Activated naive CD8-positive, alpha-beta T cell treated with anti-CD3 and anti-CD28 coated beads for 36 hours (primary cell): ENCODE data around the gene PCNX2. TPM values are rescaled to one million over a fixed set of nuclear protein-coding genes. Genes with fewer than 3 reads are reported as not detected.

Experiments used
- DNase-seq: peaks from one replicate; pipeline ENCODE4 v3.0.0; 2021
- H3K27ac Mint-ChIP-seq: one replicate; pipeline ENCODE4 v1.8.0; 2022; ENCODE audit warnings: mild to moderate bottlenecking, moderate library complexity, mixed read lengths
- H3K27me3 Mint-ChIP-seq: one replicate; pipeline ENCODE4 v1.8.0; 2022; ENCODE audit warnings: mild to moderate bottlenecking, mixed read lengths
- H3K36me3 Mint-ChIP-seq: one replicate; pipeline ENCODE4 v1.8.0; 2021; ENCODE audit warnings: mild to moderate bottlenecking, mixed read lengths
- H3K4me1 Mint-ChIP-seq: one replicate; pipeline ENCODE4 v1.8.0; 2021; ENCODE audit warnings: mixed read lengths
- H3K4me3 Mint-ChIP-seq: one replicate; pipeline ENCODE4 v1.8.0; 2022; ENCODE audit warnings: mild to moderate bottlenecking, moderate library complexity, mixed read lengths
- H3K9me3 Mint-ChIP-seq: one replicate; pipeline ENCODE4 v1.8.0; 2022; ENCODE audit warnings: mixed read lengths
- total RNA-seq, 2 experiments: library from RNA; stranded (reverse); gene quantifications; one replicate each; pipeline ENCODE4 v1.2.3, GENCODE V29; 2021

Gene PCNX2
- total RNA-seq, 2 experiments from 2014 or later = 10.6 to 12.5 TPM

DNA sequence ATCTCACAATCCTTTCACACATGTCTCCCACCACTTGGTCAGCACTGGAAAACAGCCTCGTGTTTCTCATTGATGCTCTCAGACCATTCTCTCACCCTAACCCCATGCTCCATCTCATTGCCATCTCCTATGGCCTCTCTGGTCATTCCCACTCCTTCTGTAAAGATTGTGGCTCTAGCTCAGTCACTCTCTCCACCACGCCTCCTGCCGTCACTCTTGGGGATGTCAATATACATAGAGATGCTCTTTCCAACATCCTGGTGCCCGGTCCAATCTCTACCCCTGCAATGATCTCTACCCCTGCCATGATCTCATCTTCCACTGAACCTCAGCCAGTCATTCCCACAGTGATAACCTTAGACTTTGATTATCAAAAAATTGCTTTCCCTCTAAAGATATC, 255.0 kb downstream of the PCNX2 start:
- H3K36me3 Mint-ChIP-seq = peaks cover 20% of the 10 kb centered on the region
- H3K4me3 Mint-ChIP-seq = no peak overlapping the region
- H3K27ac Mint-ChIP-seq = no peak overlapping the region
- DNase-seq = no peak
- H3K9me3 Mint-ChIP-seq = no peaks in the 10 kb centered on the region
- H3K27me3 Mint-ChIP-seq = no peaks in the 10 kb centered on the region
- H3K4me1 Mint-ChIP-seq = no peaks in the 10 kb centered on the region

DNA sequence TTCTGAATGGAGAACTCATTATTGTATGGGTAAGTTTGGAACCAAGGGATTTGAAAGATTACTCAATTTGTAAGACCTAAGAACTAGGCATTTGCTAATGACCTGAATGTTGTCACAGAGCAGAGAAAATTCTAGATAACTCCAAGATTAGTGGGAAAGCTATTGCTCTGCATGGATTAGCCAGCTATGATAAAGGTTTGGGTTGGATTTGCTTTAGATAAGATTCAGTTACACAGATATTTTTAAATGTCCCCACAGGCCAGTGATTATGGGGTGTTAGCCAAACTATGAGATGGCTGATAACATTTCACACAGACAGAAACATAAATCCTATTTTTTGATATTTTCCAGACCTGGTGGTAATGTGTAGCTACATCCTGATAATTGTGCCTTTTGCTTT, 256.9 kb downstream of the PCNX2 start:
- no peak overlapping the region for H3K4me3 Mint-ChIP-seq

DNA sequence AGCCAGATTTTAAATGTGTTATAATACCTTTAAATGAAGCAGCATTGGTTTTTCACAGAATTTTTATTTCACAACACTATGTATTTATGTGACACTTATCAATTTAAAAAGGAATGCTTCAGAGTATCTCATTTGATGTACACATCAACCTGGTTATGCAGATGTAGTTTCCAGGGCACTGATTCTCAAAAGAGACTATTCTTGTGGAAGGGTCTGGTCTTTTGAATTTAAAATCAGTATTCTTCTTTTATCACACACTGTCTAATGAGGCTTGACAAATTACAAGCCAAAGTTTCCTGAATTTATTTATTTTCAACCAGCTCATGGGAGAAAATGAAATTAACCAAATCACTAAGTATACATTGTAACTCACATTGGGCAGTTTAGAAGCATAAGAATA, 257.7 kb downstream of the PCNX2 start:
- no peak for DNase-seq
- H3K27me3 Mint-ChIP-seq = no peaks in the 10 kb centered on the region
- H3K36me3 Mint-ChIP-seq = peaks cover 25% of the 10 kb centered on the region
- peaks cover 3% of the 10 kb centered on the region for H3K4me1 Mint-ChIP-seq
- no peak overlapping the region for H3K27ac Mint-ChIP-seq
- H3K4me3 Mint-ChIP-seq = no peak overlapping the region
- H3K9me3 Mint-ChIP-seq = no peaks in the 10 kb centered on the region

More for the DNA sequence above, 256.9 kb downstream of the PCNX2 start:
- Mint-ChIP-seq H3K27ac (no peak overlapping the region), H3K9me3 (no peaks in the 10 kb centered on the region), H3K27me3 (no peaks in the 10 kb centered on the region), H3K4me1 (no peaks in the 10 kb centered on the region), H3K36me3 (peaks cover 22% of the 10 kb centered on the region)
- DNase-seq = no peak

DNA sequence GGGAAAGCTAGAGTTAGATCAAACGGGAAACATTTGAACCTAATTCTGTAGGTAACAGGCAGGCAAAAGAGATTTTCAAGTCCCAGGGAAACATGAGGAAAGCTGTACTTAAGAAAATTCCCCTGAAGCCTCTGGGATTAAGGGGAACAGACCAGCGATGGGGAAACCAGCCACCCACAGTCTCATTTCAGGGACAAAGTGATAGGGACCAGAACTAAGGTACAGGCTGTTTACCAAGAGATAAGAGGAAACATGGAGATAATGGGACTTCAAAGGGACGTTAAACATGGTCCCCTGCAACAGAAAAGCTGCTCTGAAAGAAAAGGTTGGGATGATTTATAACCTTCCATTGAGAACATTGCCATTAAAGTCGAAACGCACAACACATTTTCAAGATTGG, 260.7 kb downstream of the PCNX2 start:
- Mint-ChIP-seq H3K9me3 (no peaks in the 10 kb centered on the region), H3K4me1 (peaks cover 4% of the 10 kb centered on the region), H3K27ac (no peak overlapping the region), H3K36me3 (peaks cover 19% of the 10 kb centered on the region), H3K27me3 (no peaks in the 10 kb centered on the region), H3K4me3 (no peak overlapping the region)
- DNase-seq = no peak

DNA sequence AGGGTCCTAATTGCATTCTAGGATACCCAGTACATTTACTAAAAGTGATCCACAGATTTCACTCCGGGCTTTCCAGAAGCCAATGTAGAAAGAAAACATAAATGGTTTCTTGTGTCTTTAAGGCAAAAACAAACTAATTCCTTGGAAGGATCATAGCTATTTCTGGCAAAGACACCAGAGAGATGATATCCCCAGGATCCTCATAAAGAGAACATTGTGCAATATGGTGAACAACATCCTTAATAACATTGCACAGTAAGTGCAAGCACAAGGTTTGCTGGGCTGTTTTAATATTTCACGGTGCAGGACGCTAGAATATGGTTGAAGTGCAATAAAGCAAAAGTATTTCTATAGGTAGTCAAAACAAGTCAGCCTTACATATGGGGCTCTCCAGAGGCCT, 262.2 kb downstream of the PCNX2 start:
- DNase-seq = no peak
- no peak overlapping the region for H3K4me3 Mint-ChIP-seq
- no peaks in the 10 kb centered on the region for H3K9me3 Mint-ChIP-seq
- no peak overlapping the region for H3K27ac Mint-ChIP-seq
- H3K27me3 Mint-ChIP-seq = no peaks in the 10 kb centered on the region
- peaks cover 4% of the 10 kb centered on the region for H3K4me1 Mint-ChIP-seq
- peaks cover 17% of the 10 kb centered on the region for H3K36me3 Mint-ChIP-seq

DNA sequence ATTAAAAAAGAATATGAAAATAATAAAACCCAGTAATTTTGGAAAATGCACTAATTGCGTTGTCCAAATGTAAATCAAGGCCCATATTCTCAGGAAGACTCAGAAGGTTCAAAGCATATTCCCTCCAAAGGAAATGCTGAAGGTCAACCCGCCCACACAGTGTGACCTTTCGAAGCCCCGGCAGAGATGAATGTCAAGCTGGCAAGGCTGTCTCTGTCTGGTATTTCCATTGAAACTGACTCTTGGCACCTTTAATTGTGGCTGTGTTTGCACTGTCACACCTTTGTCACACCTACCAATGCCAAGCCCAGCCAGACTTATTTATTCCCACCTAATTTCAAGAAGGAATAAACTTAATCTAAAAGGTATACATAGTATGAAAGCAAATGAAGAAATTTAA, 262.6 kb downstream of the PCNX2 start:
- DNase-seq = no peak
- Mint-ChIP-seq H3K4me3 (no peak overlapping the region), H3K36me3 (peaks cover 17% of the 10 kb centered on the region), H3K27me3 (no peaks in the 10 kb centered on the region), H3K27ac (no peak overlapping the region), H3K9me3 (no peaks in the 10 kb centered on the region), H3K4me1 (peaks cover 4% of the 10 kb centered on the region)

DNA sequence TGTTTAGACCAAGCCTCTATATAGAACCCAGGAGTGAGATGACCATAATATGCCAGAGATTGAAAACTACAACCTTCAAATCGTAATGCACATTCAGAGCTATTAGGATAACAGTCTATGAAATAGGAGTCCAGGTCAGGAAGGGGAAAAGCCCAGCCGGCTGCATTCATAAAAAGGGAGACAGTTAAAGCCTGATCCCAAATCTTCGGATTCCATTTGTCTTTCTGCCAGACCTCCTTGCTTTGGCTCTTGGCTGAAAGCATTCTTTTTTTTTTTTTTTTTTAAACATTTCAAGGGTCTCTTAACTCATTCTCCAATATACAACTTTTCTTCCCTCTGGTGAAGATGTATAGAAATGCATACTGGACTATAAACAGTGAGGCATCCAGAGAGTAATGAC, 264.0 kb downstream of the PCNX2 start:
- H3K27ac Mint-ChIP-seq = no peak overlapping the region
- peaks cover 14% of the 10 kb centered on the region for H3K36me3 Mint-ChIP-seq

DNA sequence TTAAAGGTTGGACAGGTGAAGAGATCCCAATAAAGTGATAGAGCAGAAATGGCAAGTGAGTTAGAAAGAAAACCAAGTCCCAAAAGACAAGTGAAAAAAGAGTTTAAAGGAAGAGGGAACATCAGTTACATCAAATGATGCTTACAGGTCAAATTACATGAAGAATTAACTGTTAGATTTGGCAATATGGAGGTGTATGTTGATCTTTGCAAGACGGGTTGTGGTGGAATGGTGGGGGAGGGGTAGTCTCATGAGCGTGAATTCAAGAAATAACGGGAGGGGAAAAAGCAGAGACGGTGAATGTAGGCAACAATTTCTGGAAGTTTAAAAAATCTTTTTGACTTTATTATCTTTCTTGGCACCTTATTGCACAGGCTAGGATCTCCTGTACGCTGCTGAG, 268.5 kb downstream of the PCNX2 start:
- Mint-ChIP-seq H3K27ac (no peak overlapping the region), H3K36me3 (peaks cover 2% of the 10 kb centered on the region), H3K27me3 (no peaks in the 10 kb centered on the region), H3K4me3 (no peak overlapping the region), H3K9me3 (no peaks in the 10 kb centered on the region), H3K4me1 (no peaks in the 10 kb centered on the region)
- no peak for DNase-seq

More for the DNA sequence above, 264.0 kb downstream of the PCNX2 start:
- Mint-ChIP-seq H3K9me3 (no peaks in the 10 kb centered on the region), H3K27me3 (no peaks in the 10 kb centered on the region), H3K4me3 (no peak overlapping the region), H3K4me1 (peaks cover 4% of the 10 kb centered on the region)
- no peak for DNase-seq

DNA sequence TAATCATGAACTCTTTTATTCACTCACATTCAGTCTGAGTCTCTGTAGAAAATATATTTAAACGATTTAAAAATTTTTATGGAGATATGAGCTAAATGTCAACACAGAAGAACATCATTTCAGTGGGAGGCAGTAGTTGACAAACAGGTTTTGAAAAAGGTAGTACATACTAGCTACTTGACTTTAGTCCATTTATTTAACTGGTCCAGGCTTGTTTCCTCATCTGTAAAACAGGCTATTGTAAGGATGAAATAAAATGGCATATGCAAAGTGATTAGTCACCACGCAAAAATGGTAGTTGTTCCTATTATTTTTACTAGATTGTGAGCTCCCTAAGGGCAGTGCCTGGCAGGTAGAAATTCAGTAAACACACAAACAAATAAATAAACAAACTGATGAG, 270.0 kb downstream of the PCNX2 start:
- no peaks in the 10 kb centered on the region for H3K9me3 Mint-ChIP-seq

DNA sequence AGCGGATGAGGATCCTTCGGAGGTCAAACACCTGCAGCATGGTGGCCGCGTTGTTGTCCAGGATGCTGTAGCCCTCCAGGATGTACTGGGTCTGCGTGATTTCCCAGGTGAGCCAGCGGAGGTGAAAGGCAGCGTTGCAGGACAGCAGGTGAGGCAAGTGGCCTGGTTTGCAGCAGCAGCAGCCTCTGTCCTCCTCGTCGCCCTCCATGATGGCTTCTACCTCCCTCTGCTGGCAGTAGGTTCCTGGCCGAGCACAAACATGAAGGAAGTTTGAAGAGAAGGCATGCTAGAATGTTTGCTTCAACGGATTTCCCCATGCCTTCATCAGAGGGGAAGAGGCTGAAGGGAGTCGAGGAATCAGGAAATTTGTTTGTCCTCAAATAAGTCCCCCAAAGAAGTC, 270.4 kb downstream of the PCNX2 start:
- no peak for DNase-seq

More for the DNA sequence above, 270.0 kb downstream of the PCNX2 start:
- Mint-ChIP-seq H3K27me3 (no peaks in the 10 kb centered on the region), H3K27ac (no peak overlapping the region), H3K4me1 (no peaks in the 10 kb centered on the region), H3K4me3 (no peak overlapping the region), H3K36me3 (peaks cover 2% of the 10 kb centered on the region)
- no peak for DNase-seq

DNA sequence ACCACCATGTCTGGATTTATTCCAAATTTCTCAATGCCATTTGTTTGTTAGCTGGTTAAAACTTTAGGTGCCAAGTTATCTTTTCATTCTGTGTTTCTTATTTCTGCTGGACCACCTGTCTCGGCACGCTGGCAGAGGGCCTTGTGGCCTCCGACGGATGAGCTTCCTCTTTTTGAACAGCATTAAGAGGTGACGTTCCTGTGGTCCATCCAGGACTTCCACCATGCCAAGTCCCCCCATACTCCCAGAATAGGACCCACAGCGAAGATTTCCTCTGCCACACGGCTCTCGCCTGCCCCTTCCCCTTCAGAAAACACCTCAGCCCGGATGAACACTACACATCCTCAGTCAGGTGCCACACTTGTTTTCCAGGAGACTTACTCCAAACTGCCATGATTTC, 271.3 kb downstream of the PCNX2 start:
- H3K4me1 Mint-ChIP-seq = no peaks in the 10 kb centered on the region
- peaks cover 2% of the 10 kb centered on the region for H3K36me3 Mint-ChIP-seq
- no peaks in the 10 kb centered on the region for H3K9me3 Mint-ChIP-seq
- H3K27me3 Mint-ChIP-seq = no peaks in the 10 kb centered on the region
- no peak overlapping the region for H3K4me3 Mint-ChIP-seq
- no peak overlapping the region for H3K27ac Mint-ChIP-seq
- no peak for DNase-seq

More for the DNA sequence above, 270.4 kb downstream of the PCNX2 start:
- Mint-ChIP-seq H3K27ac (no peak overlapping the region), H3K27me3 (no peaks in the 10 kb centered on the region), H3K36me3 (peaks cover 2% of the 10 kb centered on the region), H3K9me3 (no peaks in the 10 kb centered on the region), H3K4me1 (no peaks in the 10 kb centered on the region), H3K4me3 (no peak overlapping the region)

DNA sequence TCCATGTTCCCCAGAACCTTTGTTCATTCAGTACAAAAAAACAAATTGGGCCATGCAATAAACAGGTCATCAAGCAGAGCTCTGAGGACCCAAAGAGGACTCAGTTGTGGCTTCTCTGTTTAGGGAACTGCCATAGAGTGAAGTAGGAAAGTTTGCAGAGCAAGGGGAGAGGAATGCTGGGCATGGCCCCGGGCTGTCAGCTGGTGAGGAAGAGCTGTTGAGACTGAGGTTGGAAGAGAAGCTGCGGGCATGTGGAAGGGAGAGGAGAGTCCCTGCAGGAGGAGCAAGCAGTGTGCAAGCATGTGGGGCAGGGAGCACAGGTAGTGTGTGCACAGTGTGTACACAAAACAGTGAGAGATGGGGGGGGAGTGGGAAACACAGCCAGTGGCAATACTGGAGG, 273.3 kb downstream of the PCNX2 start:
- Mint-ChIP-seq H3K36me3 (peaks cover 2% of the 10 kb centered on the region), H3K27me3 (no peaks in the 10 kb centered on the region), H3K4me3 (no peak overlapping the region), H3K4me1 (no peaks in the 10 kb centered on the region), H3K27ac (no peak overlapping the region), H3K9me3 (no peaks in the 10 kb centered on the region)
- no peak for DNase-seq

DNA sequence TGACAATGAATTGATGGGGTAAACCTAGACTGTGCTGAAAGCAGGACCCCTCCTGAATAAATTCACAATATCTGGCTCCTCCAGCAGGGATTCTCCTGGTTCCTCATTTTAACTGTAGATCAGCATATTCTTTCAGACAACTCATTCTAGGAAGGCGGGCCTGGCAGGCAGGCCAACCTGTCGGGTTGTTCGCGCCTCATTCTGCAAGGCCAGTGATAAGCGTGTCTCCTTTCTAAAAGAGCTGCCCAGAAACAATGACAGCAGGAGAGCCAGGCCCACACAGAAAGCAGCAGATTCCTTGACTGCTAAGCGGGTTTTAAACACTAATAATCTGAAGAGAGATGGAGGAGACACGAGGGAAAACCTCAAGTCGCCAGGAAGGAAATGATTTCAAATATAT, 275.1 kb downstream of the PCNX2 start:
- Mint-ChIP-seq H3K4me3 (no peak overlapping the region), H3K36me3 (peaks cover 2% of the 10 kb centered on the region), H3K9me3 (no peaks in the 10 kb centered on the region), H3K27ac (no peak overlapping the region), H3K4me1 (no peaks in the 10 kb centered on the region), H3K27me3 (no peaks in the 10 kb centered on the region)
- no peak for DNase-seq

DNA sequence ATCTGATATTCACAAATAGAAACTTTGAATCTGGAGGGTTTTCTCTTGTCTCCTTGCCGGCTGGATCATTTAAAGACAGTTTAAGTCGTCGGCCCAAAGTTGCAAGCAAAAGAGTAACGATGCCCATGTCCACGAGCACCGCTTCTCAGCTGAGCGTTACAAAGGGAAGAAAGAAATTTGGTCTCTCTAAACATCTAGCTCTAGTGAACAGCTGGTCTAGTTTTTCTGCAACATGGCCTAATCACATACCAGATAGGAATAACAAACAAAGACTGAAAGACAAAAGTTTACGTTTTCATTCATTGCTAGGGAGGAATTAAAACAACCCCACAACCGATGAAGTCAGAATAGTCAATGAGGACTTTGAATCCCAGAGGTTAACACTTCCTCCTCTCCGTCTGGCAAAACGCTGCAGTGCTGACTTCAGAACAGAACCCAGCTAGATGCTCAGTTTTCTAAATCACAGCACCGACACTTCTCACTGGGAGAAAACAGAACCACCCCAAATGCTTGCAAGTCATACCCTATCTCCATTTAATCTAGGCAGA, 275.7 kb downstream of the PCNX2 start:
- Mint-ChIP-seq H3K27ac (no peak overlapping the region), H3K9me3 (no peaks in the 10 kb centered on the region), H3K4me1 (no peaks in the 10 kb centered on the region), H3K27me3 (no peaks in the 10 kb centered on the region), H3K36me3 (peaks cover 2% of the 10 kb centered on the region), H3K4me3 (no peak overlapping the region)
- DNase-seq = no peak

DNA sequence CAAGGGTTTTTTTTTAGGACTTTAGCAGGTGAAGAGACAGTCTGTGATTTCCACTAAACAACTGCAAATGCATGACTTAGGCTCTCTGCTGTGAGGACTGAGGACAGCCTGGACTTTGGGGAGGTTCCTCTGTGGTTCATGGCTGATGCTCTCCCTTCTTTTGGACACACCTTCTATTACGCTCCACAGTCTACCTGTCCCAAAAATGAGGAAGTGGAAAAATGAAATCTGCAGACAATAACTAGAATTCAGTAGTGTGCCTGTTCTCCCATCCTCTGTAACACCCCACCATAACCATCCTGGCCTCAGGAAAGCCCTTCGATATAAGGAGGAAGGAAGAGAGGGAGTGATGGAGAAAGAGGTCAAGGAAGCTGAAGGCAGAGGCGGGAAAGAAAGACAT, 276.4 kb downstream of the PCNX2 start:
- DNase-seq = no peak
- Mint-ChIP-seq H3K36me3 (peaks cover 7% of the 10 kb centered on the region), H3K4me1 (no peaks in the 10 kb centered on the region), H3K27ac (no peak overlapping the region), H3K4me3 (no peak overlapping the region), H3K9me3 (no peaks in the 10 kb centered on the region), H3K27me3 (no peaks in the 10 kb centered on the region)

DNA sequence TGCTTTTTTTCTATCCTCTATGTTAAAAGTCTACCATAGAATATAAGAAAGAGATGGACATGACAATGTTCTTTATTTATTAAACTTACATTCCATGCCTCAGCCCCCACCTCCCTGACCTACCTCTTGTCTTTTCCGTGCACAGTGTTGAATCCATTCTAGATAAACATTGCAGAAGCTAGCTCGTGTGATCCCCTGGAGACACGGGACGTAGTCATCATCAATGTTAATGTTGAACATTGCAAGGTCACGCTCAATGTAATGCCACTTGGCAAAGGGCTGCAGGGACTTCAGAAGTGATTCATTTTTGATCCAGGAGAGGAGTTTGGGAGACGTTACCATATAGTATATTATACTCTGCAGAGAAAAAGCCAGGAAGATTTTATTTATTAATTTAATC, 278.7 kb downstream of the PCNX2 start:
- H3K4me1 Mint-ChIP-seq = no peaks in the 10 kb centered on the region
- no peak for DNase-seq
- H3K27ac Mint-ChIP-seq = no peak overlapping the region
- no peaks in the 10 kb centered on the region for H3K27me3 Mint-ChIP-seq
- peaks cover 20% of the 10 kb centered on the region for H3K36me3 Mint-ChIP-seq
- no peak overlapping the region for H3K4me3 Mint-ChIP-seq
- no peaks in the 10 kb centered on the region for H3K9me3 Mint-ChIP-seq

DNA sequence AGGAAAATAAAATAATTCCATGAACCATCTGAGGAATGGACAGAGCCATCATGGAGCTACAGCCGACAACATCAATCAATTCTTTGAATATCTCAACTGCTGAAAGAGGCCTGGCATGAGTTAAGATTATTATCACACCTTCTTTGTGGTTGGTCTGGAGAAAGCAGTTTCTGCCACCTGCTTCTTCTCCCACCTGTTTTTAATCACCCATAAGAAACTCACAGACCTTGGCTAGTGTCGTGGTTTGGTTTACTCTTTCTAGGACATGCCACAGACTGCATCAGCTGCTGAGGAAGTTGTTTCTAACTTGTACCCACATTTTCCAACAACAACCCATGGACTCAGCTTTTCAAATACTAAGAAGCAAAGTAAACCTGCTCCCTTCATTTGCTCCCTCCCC, 279.6 kb downstream of the PCNX2 start:
- H3K36me3 Mint-ChIP-seq = peaks cover 20% of the 10 kb centered on the region
- no peak overlapping the region for H3K27ac Mint-ChIP-seq
- H3K9me3 Mint-ChIP-seq = no peaks in the 10 kb centered on the region

More for the DNA sequence above, 279.6 kb downstream of the PCNX2 start:
- DNase-seq = no peak
- H3K27me3 Mint-ChIP-seq = no peaks in the 10 kb centered on the region
- no peak overlapping the region for H3K4me3 Mint-ChIP-seq
- H3K4me1 Mint-ChIP-seq = no peaks in the 10 kb centered on the region
